Ovary (tissue), 9 donors: ENCODE measurements around the gene PAQR8. TPM values are rescaled to one million over a fixed set of nuclear protein-coding genes. Genes with fewer than 3 reads are reported as not detected.

Experiments
- DNase-seq, 5 donors: peaks; one replicate each; pipeline ENCODE4 v3.0.0-alpha.2; 2019 to 2020
- H3K27ac ChIP-seq, 2 donors: fragments of 200-600 bp; one replicate each; pipeline versions ENCODE4 v1.5.1 to v1.8.0; 2019 to 2022
- H3K27me3 ChIP-seq: fragments of 200-600 bp; one replicate; pipeline ENCODE4 v1.8.0; 2022
- H3K36me3 ChIP-seq: fragments of 200-600 bp; sonication (generic); one replicate; pipeline ENCODE4 v1.5.1; 2019
- H3K4me1 ChIP-seq: one replicate; pipeline ENCODE4 v1.8.1; 2013; ENCODE audit warnings: mild to moderate bottlenecking, moderate library complexity; ENCODE audit not compliant: insufficient read depth
- H3K4me3 ChIP-seq: fragments of 200-600 bp; sonication (generic); one replicate; pipeline ENCODE4 v1.5.1; 2017
- H3K9me3 ChIP-seq, 2 donors: fragments of 200-600 bp in 1 of 2; sonication (generic) in 1 of 2; one replicate each; pipeline versions ENCODE4 v1.5.1 to v1.8.1; 2013 to 2019; ENCODE audit warnings: mild to moderate bottlenecking in 1 of 2, moderate library complexity in 1 of 2
- CTCF ChIP-seq, 3 donors: fragments of 450-650 bp in 2 of 3; fragments of 200-600 bp in 1 of 3; IDR thresholded peaks; one replicate each; pipeline versions ENCODE4 v1.5.1 to v1.8.0; 2016 to 2022; ENCODE audit warnings: antibody characterized with exemption in 3 of 3, mild to moderate bottlenecking in 1 of 3
- EP300 ChIP-seq: sonication (generic); formaldehyde crosslinking; IDR thresholded peaks from one replicate; pipeline ENCODE4 v1.6.1; 2017; ENCODE audit warnings: antibody characterized with exemption
- POLR2A ChIP-seq: fragments of 450-650 bp; IDR thresholded peaks from one replicate; pipeline ENCODE4 v1.6.1; 2017; ENCODE audit warnings: antibody characterized with exemption, mild to moderate bottlenecking, moderate library complexity
- WGBS, 3 donors: extraction: QIAGEN DNeasy Blood & Tissue Kit in 1 of 3; methylation state at CpG; one replicate each; pipeline versions ENCODE4 v1.1.5 to v1.1.7; 2013 to 2017; 5-methylcytosine and 5-hydroxymethylcytosine counted together
- intact Hi-C, 4 donors: fragments of 100-400 bp; cut with DNase I; formaldehyde crosslinking; loops; one replicate each; pipeline versions ENCODE4 v1.11.0 to v1.15.1; 2022 to 2023
- polyA plus RNA-seq, 2 donors: library from polyadenylated mRNA; stranded (reverse); fragments of 200-250 nt in 1 of 2; fragments of 350-450 nt in 1 of 2; fragmentation: Illumina TruSeq in 1 of 2; extraction: RNeasy Lipid Tissue Mini Kit (QIAGEN cat#74804) in 1 of 2; gene quantifications; one replicate each; pipeline ENCODE4 v1.2.3, GENCODE V29; 2013 to 2014
- total RNA-seq, 7 donors: library from RNA; depleted of rRNA in 2 of 7; stranded (reverse); fragments of >200 nt in 2 of 7; fragmentation: NEBNext Ultra II Directional in 3 of 7; extraction: Animal tissue kit (Norgen Biotek cat#: 25700) in 3 of 7; gene quantifications; one replicate each; pipeline versions ENCODE4 v1.1.0 to v1.2.4, GENCODE V29; 2016 to 2023
- donor health status: DM: no; HTN: no; CAD: no; lungs with moderate emphysema.
- donor health status: DM: no; HTN: no; CAD: no.
- donor health status: Bipolar disorder and iron deficiency.
- donor health status: DM: yes; HTN: yes; CAD: no.
- donor health status: DM: no; HTN: no; CAD: no.
- donor health status: DM: yes; HTN: yes; CAD: no.

The PAQR8 gene
- total and polyA plus RNA-seq, 9 donors, result 13.2 to 33.6 (median 24.0) TPM

DNA sequence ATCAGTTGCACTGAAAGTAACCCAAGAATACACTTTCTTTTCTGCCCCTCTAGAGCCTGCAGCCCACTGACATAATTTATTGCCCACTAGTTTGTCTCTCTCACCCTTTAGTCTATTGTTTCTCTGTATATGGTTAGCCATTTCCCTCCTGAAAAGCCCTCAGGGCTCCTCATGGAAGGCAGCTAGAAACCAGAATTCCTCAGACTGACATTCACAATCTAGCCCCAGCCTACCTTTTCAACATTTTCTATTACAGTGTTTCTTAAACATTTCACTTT is 21.4 kb upstream of the PAQR8 start:
- TF ChIP-seq POLR2A (no peak), CTCF (IDR thresholded peaks at IDR 0.05) (no peak), EP300 (no peak)
- Histone ChIP-seq H3K9me3 (no peaks in the 10 kb centered on the region), H3K36me3 (no peaks in the 10 kb centered on the region), H3K4me1 (no peaks in the 10 kb centered on the region), H3K27ac (no peak overlapping the region), H3K27me3 (no peaks in the 10 kb centered on the region), H3K4me3 (no peak overlapping the region)
- DNase-seq, result no peak
- intact Hi-C loops, result no loop called here

GRCh38 chr6:52341561-52342260 is 20.2 kb upstream of the PAQR8 start:
- Histone ChIP-seq H3K9me3 (no peaks in the 10 kb centered on the region), H3K36me3 (no peaks in the 10 kb centered on the region), H3K27me3 (no peaks in the 10 kb centered on the region), H3K27ac (no peak overlapping the region), H3K4me3 (no peak overlapping the region), H3K4me1 (no peaks in the 10 kb centered on the region)
- intact Hi-C loops, result no loop called here
- TF ChIP-seq POLR2A (no peak), CTCF (IDR thresholded peaks at IDR 0.05) (no peak), EP300 (no peak)
- 85 to 91% (median 90%) methylated on average over 2 of the region's 2 CpGs for WGBS, 3 donors
- DNase-seq, result no peak

GRCh38 chr6:52345311-52345710 is 16.6 kb upstream of the PAQR8 start:
- Histone ChIP-seq H3K27me3 (no peaks in the 10 kb centered on the region), H3K9me3 (no peaks in the 10 kb centered on the region), H3K4me3 (no peak overlapping the region), H3K36me3 (no peaks in the 10 kb centered on the region), H3K27ac (no peak overlapping the region), H3K4me1 (no peaks in the 10 kb centered on the region)
- WGBS, 3 donors, result 58 to 79% (median 72%) methylated on average over 1 of the region's 1 CpG
- no peak for DNase-seq
- no peak for TF ChIP-seq EP300
- no peak for TF ChIP-seq CTCF (IDR thresholded peaks at IDR 0.05)
- no peak for TF ChIP-seq POLR2A
- intact Hi-C loops, result no loop called here

- Histone ChIP-seq H3K27me3 (no peaks in the 10 kb centered on the region), H3K36me3 (no peaks in the 10 kb centered on the region), H3K27ac (no peak overlapping the region), H3K9me3 (no peaks in the 10 kb centered on the region), H3K4me3 (no peak overlapping the region), H3K4me1 (no peaks in the 10 kb centered on the region)
- no peak for DNase-seq
- intact Hi-C loops, result no loop called here
- WGBS, 3 donors, result 80 to 83% (median 81%) methylated on average over 2 of the region's 2 CpGs
- no peak for TF ChIP-seq EP300
- TF ChIP-seq POLR2A, result no peak
Measured at GRCh38 chr6:52346503-52346902, 15.4 kb upstream of the PAQR8 start.

DNA sequence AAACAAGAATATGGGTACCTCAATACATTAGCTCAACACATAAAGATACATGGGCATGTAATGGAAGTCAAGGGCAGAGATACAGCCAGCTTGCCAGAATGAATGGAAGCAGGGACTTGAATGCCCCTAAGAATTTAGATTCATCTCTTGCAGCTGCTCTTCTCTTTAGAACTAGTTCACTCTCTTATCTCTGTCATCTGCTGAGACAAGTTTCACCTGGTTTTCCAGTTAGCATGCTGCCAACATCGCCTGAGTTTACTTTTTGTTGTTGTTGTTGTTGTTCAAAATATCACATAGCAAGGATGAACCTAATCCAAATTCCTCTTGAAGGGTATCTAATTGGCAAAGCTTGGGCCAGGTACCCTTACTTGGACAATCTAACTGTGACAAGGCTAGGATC is 14.1 kb upstream of the PAQR8 start:
- Histone ChIP-seq H3K4me3 (no peak overlapping the region), H3K27me3 (no peaks in the 10 kb centered on the region), H3K36me3 (no peaks in the 10 kb centered on the region), H3K27ac (no peak overlapping the region), H3K4me1 (no peaks in the 10 kb centered on the region), H3K9me3 (no peaks in the 10 kb centered on the region)
- intact Hi-C loops, result no loop called here
- 69 to 89% (median 73%) methylated on average over 1 of the region's 1 CpG for WGBS, 3 donors
- DNase-seq, result no peak
- TF ChIP-seq POLR2A, result no peak
- no peak for TF ChIP-seq CTCF (IDR thresholded peaks at IDR 0.05)
- no peak for TF ChIP-seq EP300
